HG03558 (cell line): ENCODE results near the gene SLC19A2.
"Not testable (repeated sequence)": the region's sequence is repeated elsewhere in the genome, so short reads cannot be mapped to it uniquely, and the experiment has no call there.

Source experiments
- ATAC-seq: cut with Tn5 transposase; IDR thresholded peaks from one replicate; pipeline ENCODE4 v1.9.1; 2021; ENCODE audit warnings: moderate number of reproducible peaks; ENCODE audit not compliant: unreplicated experiment; ENCODE audit errors: extremely low read depth

SLC19A2 gene

GRCh38 chr1:169510060-169510459 is 24.3 kb upstream of the SLC19A2 start:
- no peak for ATAC-seq

- ATAC-seq, result no peak
Measured at GRCh38 chr1:169509354-169509753, 23.6 kb upstream of the SLC19A2 start.

DNA sequence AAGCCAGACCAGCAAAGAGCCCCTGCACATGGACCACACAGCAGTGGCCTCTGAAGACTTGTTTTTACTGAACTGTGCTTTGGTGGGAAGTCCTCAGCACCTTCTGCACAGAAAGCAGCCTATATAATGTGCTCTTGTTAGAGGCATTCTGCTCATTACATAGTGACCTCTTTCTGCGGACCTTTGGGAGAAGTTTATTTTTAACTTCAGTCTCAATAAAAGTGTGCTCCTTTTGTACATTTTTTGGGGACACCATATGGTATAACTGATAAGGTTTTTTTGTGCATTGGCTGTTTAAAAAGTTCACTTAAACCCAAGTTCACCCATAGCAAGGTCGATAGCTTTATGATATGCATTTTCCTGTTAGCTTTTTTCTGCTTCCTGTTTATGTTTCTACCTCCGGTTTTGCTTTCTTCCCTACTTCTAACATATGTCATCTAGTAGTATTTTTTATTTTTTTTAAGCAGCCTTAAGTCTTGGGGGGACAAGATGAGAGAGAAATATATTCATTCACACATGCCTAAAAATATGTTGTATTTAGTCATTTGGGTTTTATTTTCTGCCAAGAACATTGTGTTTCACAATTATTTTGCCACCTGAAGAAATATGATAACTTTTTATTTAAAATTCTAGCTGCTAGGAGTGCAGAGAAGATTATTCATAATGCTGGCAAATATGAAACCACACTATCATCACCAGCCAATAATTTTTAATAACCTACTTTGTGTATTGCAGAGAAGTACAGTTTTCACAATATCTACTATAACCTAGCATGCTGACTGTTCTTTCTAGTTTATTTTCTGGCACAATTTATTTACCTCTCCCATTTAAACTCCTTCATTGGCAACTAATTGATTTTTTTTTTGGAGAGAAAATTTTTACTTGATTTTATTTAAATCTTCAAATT is 22.9 kb upstream of the SLC19A2 start:
- ATAC-seq, result no peak

DNA sequence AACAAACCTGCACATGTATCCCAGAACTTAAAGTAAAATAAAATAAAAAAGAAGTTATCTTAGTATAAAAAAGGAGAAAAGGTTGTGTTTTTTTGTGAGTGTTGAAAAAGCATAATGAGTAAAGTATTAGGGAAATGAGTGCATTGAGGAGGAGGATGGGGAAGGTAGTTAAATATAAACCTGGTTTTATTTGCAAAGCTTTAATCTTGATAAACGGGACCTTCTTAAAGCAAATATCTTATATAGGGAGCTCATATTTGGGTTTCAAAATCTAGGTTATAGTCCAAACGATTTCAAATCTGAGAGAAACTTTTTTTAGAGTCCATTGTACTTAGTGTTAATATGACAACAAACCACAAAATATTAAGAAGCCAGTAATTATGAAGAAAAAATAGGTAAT is 21.7 kb upstream of the SLC19A2 start:
- no peak for ATAC-seq

GRCh38 chr1:169503601-169504000 is 17.9 kb upstream of the SLC19A2 start:
- ATAC-seq, result not testable (repeated sequence)

- no peak for ATAC-seq
Measured at GRCh38 chr1:169499807-169500206, 14.1 kb upstream of the SLC19A2 start.

GRCh38 chr1:169497317-169497716 is 11.6 kb upstream of the SLC19A2 start:
- no peak for ATAC-seq

GRCh38 chr1:169495916-169496315 is 10.2 kb upstream of the SLC19A2 start:
- no peak for ATAC-seq

DNA sequence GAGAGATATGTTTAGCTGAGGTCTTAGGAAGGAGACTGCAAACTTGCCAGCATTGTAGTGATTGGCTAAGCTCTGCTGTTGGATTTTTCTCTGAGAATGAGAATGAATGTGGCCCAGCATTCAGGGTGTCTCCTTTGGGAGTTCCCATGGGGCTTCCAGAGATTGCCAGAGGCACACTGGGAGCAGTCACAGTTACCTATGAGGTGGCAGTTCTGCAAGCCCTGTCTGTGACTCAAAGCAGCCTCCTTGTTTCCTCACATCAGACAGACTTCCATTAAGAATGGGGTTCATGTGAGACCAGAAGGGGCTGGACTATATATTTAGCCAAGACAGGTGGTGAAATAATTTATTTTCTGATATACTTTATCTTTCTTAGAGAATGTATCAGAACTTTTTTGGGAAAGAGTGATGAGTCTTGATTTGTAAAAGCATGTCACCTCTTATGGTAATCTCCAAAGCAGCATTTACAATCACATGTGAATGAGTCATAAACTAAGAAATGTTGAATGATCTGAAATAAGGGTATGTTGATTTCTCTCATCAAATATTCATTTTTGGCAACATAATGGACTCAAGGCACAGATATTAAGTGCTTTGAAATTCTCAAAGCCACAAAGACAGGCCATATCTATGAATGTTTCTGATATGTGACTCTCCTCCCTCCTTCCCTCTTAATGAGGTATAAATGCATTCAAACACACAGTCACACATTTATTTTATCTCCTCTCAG is 9.5 kb upstream of the SLC19A2 start:
- no peak for ATAC-seq

DNA sequence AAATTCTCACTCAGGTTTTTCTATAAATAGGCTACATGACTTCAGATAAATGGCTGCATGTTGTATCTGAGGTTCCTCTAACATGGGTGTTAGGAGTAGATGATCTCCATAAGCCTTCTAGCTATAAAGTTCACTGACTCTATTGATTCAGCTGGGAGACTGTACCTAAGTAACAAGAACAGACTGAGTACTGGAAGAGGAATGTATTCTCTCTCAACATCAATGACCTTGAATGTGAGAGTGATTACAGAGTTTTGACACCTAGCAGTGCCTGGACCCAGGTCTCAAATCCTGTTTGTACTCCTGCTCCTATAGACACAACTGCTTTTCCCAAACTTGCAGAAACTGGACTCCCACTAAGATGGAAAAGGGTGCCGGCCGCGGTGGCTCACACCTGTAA is 8.6 kb upstream of the SLC19A2 start:
- no peak for ATAC-seq

DNA sequence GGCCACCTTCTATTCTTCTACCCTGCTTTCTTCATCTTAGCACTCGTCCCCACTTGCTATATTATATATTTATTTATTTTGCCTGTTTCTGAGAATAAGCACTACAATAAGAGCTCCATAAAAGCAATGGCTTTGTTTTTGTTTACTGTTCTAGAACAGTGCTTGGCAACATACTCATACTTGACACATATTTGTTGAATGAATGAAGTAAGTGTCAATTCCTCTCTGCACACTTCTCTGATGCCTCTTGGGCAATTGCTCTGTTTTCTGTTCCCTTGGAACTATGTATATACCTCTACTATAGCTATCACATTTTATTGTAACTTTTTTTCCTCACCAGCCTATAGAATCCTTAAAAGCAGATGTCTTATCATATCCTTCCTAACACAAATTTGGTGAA is 7.5 kb upstream of the SLC19A2 start:
- ATAC-seq, result no peak

GRCh38 chr1:169491845-169492281 is 6.1 kb upstream of the SLC19A2 start:
- ATAC-seq, result peak; percentile 43

DNA sequence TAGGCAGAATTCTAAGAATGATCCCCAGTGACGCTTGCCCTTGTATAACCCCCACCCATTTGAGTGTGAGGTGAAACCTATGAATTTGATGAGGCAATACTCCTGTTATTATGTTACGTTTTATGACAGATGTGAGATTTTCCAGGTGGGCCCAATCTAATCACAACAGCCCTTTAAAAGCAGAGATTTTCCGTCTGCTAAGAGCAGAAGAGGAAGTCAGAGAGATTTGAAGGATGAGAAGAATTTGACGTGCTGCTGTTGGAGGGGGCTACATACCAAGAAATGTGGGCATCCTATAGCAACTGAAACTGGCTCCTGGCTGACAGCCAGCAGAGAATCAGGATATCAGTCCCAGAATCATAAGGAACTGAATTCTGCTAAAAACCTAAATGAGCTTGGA is 2.4 kb upstream of the SLC19A2 start:
- ATAC-seq, result no peak

DNA sequence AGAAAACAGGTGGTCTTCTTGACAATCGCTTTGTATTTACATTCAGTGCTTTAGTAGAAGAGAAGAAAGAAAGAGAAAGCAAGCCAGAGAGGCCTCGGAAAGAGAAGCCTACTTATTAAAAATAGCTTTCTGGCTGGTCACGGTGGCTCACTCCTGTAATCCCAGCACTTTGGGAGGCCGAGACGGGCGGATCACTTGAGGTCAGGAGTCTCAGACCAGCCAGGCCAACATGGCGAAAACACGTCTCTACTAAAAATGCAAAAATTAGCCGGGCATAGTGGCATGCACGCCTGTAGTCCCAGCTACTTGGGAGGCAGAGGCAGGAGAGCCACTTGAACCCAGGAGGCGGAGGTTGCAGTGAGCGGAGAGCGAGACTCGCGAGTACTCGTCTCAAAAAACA is 1.8 kb upstream of the SLC19A2 start:
- ATAC-seq, result no peak

DNA sequence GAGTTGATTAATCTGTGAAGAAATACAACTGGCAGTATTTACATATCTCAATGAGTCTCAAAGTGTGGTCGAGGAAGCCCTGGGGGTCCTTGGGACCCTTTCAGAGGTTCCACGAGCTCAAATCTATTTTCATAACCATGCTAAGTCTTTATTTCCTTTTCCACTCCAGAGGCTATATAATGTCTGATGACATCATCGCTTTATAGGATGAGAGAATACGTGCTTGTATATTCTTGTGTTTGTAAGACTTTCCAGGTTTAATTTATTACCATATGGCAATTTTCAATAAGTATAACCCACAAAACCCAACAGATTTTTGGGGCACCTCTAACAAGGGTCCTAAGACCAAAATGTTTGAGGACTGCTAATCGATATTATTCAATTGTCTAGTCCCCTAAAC is 1.4 kb upstream of the SLC19A2 start:
- ATAC-seq, result no peak

- ATAC-seq, result no peak
Measured at GRCh38 chr1:169486281-169487051, 722 bp upstream of the SLC19A2 start.

GRCh38 chr1:169484683-169485430 is 887 bp downstream of the SLC19A2 start:
- ATAC-seq, result no peak

DNA sequence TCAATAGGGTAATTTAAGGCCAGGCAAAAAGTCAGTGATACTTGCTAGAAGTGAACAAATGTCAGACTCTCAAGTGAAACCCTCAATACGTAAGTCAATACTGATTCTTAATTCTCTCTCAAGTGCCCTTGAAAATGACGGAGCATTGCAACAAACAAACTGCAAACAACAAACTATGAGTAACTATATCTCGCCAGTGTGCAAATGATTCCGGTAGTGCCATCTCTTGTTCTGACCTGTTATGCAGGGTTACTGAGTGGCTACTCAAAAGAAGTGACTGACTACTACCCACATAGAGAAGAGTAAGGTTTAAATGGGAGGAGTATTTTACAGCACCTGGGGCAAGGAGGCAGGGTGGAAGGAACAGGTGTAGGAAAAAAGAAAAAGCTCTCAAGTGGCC is 1.6 kb downstream of the SLC19A2 start:
- no peak for ATAC-seq

DNA sequence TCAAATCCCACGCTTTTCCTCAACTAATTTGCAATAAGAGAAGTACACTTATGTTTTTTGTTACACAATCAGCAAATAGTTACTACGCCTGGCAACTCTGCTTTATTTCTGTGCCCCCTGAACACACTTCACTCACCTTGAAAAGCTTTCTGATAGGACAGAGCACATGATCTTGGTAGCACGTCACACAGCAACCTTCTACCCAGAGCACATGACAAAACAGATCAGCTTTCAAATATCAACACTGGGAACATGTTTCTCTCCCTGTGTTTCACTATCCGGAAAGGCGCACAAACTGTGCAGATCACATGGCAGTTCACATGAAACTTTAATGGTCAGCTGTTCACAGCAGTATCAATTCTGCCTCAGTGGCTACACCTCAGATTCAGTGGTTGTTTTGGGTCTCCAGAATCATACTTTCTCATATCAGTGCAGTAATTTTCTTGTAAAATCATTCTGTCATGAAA is 2.2 kb downstream of the SLC19A2 start:
- no peak for ATAC-seq
